Karpas-422 (cell line): Measurements from ENCODE around the gene STEAP1. TPM values are rescaled to one million over a fixed set of nuclear protein-coding genes. Genes with fewer than 3 reads are reported as not detected.
A peak's percentile ranks its signal among the peaks of the same experiment; 100 is the strongest.
"Not testable (repeated sequence)": the region's sequence is repeated elsewhere in the genome, so short reads cannot be mapped to it uniquely, and the experiment has no call there.

Source experiments
- DNase-seq: peaks from one replicate; pipeline ENCODE4 v3.0.0-alpha.2; 2015
- H2AFZ ChIP-seq: fragments of 200-600 bp; sonication (generic); 2 replicates; pipeline ENCODE4 v1.6.1; 2014; ENCODE audit warnings: antibody characterized with exemption, low read length, mixed read lengths
- H3K27ac ChIP-seq: fragments of 200-600 bp; sonication (generic); 2 replicates; pipeline ENCODE4 v1.5.1; 2014; ENCODE audit warnings: mild to moderate bottlenecking, low read length, moderate library complexity
- H3K27me3 ChIP-seq: fragments of 200-600 bp; sonication (generic); 2 replicates; pipeline ENCODE4 v1.6.1; 2014; ENCODE audit warnings: low read length, mixed read lengths
- H3K36me3 ChIP-seq: fragments of 200-600 bp; sonication (generic); 2 replicates; pipeline ENCODE4 v1.6.1; 2014; ENCODE audit warnings: low read length, mixed read lengths; ENCODE audit not compliant: insufficient read depth
- H3K4me1 ChIP-seq: fragments of 200-600 bp; sonication (generic); 2 replicates; pipeline ENCODE4 v1.6.1; 2014; ENCODE audit warnings: mild to moderate bottlenecking, low read length, mixed read lengths
- H3K4me2 ChIP-seq: fragments of 200-600 bp; sonication (generic); 2 replicates; pipeline ENCODE4 v1.6.1; 2014; ENCODE audit warnings: low read length, low read depth, mild to moderate bottlenecking; ENCODE audit not compliant: poor library complexity, severe bottlenecking
- H3K4me3 ChIP-seq: fragments of 200-600 bp; sonication (generic); 2 replicates; pipeline ENCODE4 v1.5.1; 2014; ENCODE audit warnings: mild to moderate bottlenecking, antibody characterized with exemption, low read length, mixed read lengths
- H3K79me2 ChIP-seq: fragments of 200-600 bp; sonication (generic); 2 replicates; pipeline ENCODE4 v1.6.1; 2014; ENCODE audit warnings: mild to moderate bottlenecking, low read length, mixed read lengths
- H3K9ac ChIP-seq: fragments of 200-600 bp; sonication (generic); 2 replicates; pipeline ENCODE4 v1.6.0; 2014; ENCODE audit warnings: low read length
- H3K9me2 ChIP-seq: fragments of 200-600 bp; sonication (generic), shearing (Covaris generic); replicated peaks from 2 replicates; pipeline ENCODE4 v1.6.0; 2014; ENCODE audit warnings: mild to moderate bottlenecking, low read length, moderate library complexity; ENCODE audit not compliant: insufficient read depth
- H3K9me3 ChIP-seq: fragments of 300-700, 200-600 bp; sonication (generic); 2 replicates; pipeline ENCODE4 v1.6.1; 2014; ENCODE audit warnings: low read length, mixed read lengths
- H4K20me1 ChIP-seq: fragments of 200-600 bp; sonication (generic); 2 replicates; pipeline ENCODE4 v1.6.1; 2014; ENCODE audit warnings: mild to moderate bottlenecking, antibody characterized with exemption, low read length, low read depth; ENCODE audit not compliant: insufficient read depth
- total RNA-seq: library from RNA; depleted of rRNA; stranded (reverse); fragments of >200 nt; shearing (Covaris generic); gene quantifications from 2 replicates; pipeline ENCODE4 v1.2.3, GENCODE V29; 2014; ENCODE audit warnings: low replicate concordance

STEAP1 gene
- total RNA-seq, 1 experiment from 2014 or later: not detected

- H4K20me1 ChIP-seq, H3K9me3 ChIP-seq, H3K4me1 ChIP-seq, H3K4me2 ChIP-seq, H3K79me2 ChIP-seq, H3K4me3 ChIP-seq, H3K9ac ChIP-seq, H2AFZ ChIP-seq, H3K9me2 ChIP-seq, H3K27ac ChIP-seq, H3K27me3 ChIP-seq, H3K36me3 ChIP-seq: not testable (repeated sequence)
- peak; percentile 65 for DNase-seq
Observed at GRCh38 chr7:90149428-90149827, 4.8 kb upstream of the STEAP1 start.

- H3K9me2 ChIP-seq, H4K20me1 ChIP-seq, H3K9me3 ChIP-seq, H3K4me2 ChIP-seq, DNase-seq, H3K27ac ChIP-seq, H3K4me3 ChIP-seq, H3K79me2 ChIP-seq, H2AFZ ChIP-seq, H3K9ac ChIP-seq, H3K27me3 ChIP-seq, H3K36me3 ChIP-seq, H3K4me1 ChIP-seq: not testable (repeated sequence)
Observed at GRCh38 chr7:90151884-90152283, 2.4 kb upstream of the STEAP1 start.

GRCh38 chr7:90152642-90153253 lies 1.5 kb upstream of the STEAP1 start:
- not testable (repeated sequence) for H3K4me2 ChIP-seq, H3K9me3 ChIP-seq, H3K4me3 ChIP-seq, H2AFZ ChIP-seq, H3K27ac ChIP-seq, H3K36me3 ChIP-seq, H3K79me2 ChIP-seq, H4K20me1 ChIP-seq, H3K9ac ChIP-seq, H3K4me1 ChIP-seq, H3K27me3 ChIP-seq, H3K9me2 ChIP-seq
- peak; percentile 72 for DNase-seq

- Histone ChIP-seq H4K20me1 (no peaks in the 10 kb centered on the region), H3K27ac (no peak overlapping the region), H3K4me3 (no peak overlapping the region), H3K4me2 (no peak overlapping the region), H3K36me3 (no peaks in the 10 kb centered on the region), H2AFZ (no peak overlapping the region), H3K9me2 (no peaks in the 10 kb centered on the region), H3K27me3 (no peaks in the 10 kb centered on the region), H3K79me2 (no peaks in the 10 kb centered on the region), H3K4me1 (no peaks in the 10 kb centered on the region), H3K9ac (no peak overlapping the region), H3K9me3 (no peaks in the 10 kb centered on the region)
- no peak for DNase-seq
Observed at GRCh38 chr7:90155206-90155605, 937 bp downstream of the STEAP1 start.

- not testable (repeated sequence) for H2AFZ ChIP-seq, H3K9ac ChIP-seq, H3K79me2 ChIP-seq, H3K9me2 ChIP-seq, H3K4me1 ChIP-seq, H3K4me2 ChIP-seq, H3K36me3 ChIP-seq, H3K9me3 ChIP-seq, H3K27me3 ChIP-seq, H3K4me3 ChIP-seq, H4K20me1 ChIP-seq, DNase-seq, H3K27ac ChIP-seq
Observed at GRCh38 chr7:90157331-90157730, 3.1 kb downstream of the STEAP1 start.

- H3K4me1 ChIP-seq, H3K27me3 ChIP-seq, H2AFZ ChIP-seq, H3K4me2 ChIP-seq, H3K36me3 ChIP-seq, DNase-seq, H3K79me2 ChIP-seq, H3K9me3 ChIP-seq, H4K20me1 ChIP-seq, H3K27ac ChIP-seq, H3K9ac ChIP-seq, H3K9me2 ChIP-seq, H3K4me3 ChIP-seq: not testable (repeated sequence)
Observed at GRCh38 chr7:90157761-90158350, 3.6 kb downstream of the STEAP1 start.

GRCh38 chr7:90163534-90163933 lies 9.3 kb downstream of the STEAP1 start:
- Histone ChIP-seq H3K4me1 (no peaks in the 10 kb centered on the region), H3K9ac (no peak overlapping the region), H3K9me2 (no peaks in the 10 kb centered on the region), H3K27ac (no peak overlapping the region), H3K9me3 (no peaks in the 10 kb centered on the region), H3K36me3 (no peaks in the 10 kb centered on the region), H4K20me1 (no peaks in the 10 kb centered on the region), H3K4me3 (no peak overlapping the region), H3K4me2 (no peak overlapping the region), H3K27me3 (no peaks in the 10 kb centered on the region), H3K79me2 (no peaks in the 10 kb centered on the region), H2AFZ (no peak overlapping the region)
- no peak for DNase-seq

- H3K79me2 ChIP-seq: no peaks in the 10 kb centered on the region
- H3K27ac ChIP-seq: no peak overlapping the region
Observed at GRCh38 chr7:90165724-90166123, 11.5 kb downstream of the STEAP1 start.

More at GRCh38 chr7:90165724-90166123, 11.5 kb downstream of the STEAP1 start:
- Histone ChIP-seq H3K4me2 (no peak overlapping the region), H2AFZ (no peak overlapping the region), H3K36me3 (no peaks in the 10 kb centered on the region), H3K9me3 (0 out of 2 replicates have a peak, but pooled peaks cover 2% of the 10 kb centered on the region), H3K9ac (no peak overlapping the region), H3K4me3 (no peak overlapping the region), H3K9me2 (no peaks in the 10 kb centered on the region), H3K4me1 (no peaks in the 10 kb centered on the region), H3K27me3 (no peaks in the 10 kb centered on the region), H4K20me1 (no peaks in the 10 kb centered on the region)
- no peak for DNase-seq
